HG03460 (cell line): Measurements from ENCODE around the gene MTG1.
"Not testable (repeated sequence)": the region's sequence is repeated elsewhere in the genome, so short reads cannot be mapped to it uniquely, and the experiment has no call there.

Experiments used
- ATAC-seq: cut with Tn5 transposase; IDR thresholded peaks from one replicate; pipeline ENCODE4 v1.9.1; 2021; ENCODE audit not compliant: unreplicated experiment

MTG1 gene

DNA sequence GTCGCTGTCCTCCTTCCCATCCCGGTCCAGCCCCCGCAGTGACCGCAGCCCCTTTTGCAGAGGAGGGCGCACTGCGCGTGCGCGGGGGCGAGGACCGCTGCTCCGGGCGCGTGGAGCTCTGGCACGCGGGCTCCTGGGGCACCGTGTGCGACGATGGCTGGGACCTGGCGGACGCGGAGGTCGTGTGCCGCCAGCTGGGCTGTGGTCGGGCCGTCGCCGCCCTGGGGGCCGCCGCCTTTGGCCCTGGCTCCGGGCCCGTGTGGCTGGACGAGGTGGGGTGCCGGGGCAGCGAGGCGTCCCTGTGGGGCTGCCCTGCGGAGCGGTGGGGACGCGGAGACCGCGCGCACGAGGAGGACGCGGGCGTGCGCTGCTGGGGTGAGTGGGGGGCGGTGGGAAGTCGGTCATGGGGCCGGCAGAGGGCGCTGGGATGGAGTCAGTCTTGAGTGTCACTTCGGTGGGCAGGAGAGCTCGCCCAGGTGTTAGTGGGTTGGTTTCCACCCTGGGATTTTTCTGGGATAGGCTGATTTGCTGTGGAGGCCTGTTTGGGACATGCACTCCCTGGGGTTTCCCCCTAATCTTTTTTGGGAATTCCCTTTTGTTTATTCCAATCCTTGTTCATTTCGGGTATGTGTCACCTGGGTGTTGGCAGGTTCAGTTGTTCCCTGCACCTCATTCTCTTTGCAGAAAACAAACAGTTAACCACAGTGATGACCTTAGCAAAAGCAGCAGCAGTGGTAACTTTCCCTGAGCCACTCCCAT is 71.4 kb downstream of the MTG1 start:
- ATAC-seq, result no peak

DNA sequence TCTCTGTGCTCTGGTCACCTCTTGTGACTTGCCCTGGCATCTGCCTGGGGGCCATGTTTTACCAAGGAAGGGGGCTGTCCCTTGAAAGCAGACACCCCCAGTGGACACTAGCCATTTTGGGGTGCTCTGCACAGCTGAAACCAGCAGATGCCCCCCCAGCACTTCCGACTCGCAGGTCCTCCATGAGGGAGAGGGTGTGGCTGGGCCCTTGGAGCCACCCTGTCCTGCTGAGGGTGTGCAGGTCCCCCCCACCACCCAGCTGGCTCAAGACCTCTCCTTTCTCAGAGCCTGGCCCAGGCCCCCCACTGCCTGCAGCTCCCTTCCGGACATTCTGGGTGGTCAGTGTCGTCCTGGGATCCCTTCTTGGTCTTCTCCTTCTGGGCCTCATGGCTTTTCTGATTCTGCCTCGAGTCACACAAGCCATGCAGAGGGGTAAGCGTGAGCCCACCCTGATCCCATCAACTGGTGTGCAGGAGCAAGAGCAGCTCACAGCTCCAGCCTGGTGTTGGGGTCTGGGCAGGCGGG is 72.1 kb downstream of the MTG1 start:
- no peak for ATAC-seq

DNA sequence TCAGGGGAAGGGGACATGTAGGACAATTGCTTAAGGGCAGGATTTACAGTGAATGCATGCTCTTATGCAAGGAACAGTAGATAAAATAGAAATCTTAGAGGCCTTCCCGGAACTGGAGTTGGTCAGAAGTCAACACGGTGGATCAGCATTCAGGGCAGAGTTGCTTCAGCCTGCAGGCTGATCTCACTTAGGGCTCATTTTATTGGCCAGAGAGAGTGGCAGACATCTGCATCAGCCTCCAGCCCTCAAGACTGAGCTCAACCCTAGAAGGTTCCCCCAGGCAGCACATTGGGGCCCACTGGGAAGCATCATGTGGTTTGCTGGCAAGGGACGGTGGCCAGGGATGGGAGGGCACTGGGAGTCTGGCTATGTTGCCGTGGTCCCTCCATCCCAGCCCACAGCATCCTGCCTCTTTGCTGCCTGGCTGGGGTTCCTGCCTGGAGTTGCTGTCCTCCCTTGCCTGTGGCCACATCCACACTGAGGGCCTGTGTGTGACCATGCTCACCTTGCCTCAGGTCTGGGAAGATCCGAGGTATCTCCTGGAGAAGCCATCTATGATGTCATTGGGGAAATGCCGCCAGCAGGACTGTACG is 72.8 kb downstream of the MTG1 start:
- ATAC-seq, result no peak

DNA sequence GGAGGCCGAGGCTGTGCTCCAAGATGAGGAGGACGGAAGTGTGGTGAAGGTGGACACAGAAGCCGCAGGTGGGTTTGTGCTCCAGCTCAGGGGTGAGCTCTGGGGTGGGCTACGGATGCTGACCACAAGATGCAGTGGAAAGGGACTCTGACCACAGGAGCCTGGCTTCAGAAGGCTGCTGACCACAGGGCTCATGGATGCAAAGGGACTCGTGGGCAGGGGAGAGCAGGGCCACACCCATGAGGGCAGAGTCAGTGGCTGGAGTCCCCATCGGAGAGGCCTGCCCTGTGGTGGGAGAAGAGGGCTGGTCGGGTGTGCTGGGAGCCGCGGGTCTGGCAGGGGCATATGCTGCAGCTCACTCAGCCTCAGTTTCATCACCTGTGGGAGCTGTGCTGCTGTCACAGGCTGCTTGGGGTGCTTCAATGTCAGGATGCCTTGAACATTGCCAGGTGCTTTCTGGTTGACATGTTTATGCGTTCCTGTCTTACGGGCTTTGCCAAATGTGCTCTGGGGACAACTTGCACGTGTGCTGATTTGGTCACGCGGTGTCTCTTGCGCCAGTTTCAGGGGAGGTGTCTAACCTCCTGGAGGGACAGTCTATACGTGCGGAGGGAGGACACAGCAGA is 73.4 kb downstream of the MTG1 start:
- no peak for ATAC-seq

DNA sequence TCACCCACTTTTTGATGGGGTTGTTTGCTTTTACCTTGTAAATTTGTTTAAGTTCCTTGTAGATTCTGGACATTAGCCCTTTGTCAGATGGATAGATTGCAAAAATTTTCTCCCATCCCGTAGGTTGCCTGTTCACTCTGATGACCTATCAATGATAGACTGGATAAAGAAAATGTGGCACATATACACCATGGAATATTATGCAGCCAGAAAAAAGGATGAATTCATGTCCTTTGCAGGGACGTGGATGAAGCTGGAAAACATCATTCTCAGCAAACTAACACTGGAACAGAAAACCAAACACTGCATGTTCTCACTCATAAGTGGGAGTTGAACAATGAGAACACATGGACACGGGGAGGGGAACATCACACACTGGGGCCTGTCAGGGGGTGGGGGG is 75.2 kb downstream of the MTG1 start:
- ATAC-seq, result not testable (repeated sequence)

DNA sequence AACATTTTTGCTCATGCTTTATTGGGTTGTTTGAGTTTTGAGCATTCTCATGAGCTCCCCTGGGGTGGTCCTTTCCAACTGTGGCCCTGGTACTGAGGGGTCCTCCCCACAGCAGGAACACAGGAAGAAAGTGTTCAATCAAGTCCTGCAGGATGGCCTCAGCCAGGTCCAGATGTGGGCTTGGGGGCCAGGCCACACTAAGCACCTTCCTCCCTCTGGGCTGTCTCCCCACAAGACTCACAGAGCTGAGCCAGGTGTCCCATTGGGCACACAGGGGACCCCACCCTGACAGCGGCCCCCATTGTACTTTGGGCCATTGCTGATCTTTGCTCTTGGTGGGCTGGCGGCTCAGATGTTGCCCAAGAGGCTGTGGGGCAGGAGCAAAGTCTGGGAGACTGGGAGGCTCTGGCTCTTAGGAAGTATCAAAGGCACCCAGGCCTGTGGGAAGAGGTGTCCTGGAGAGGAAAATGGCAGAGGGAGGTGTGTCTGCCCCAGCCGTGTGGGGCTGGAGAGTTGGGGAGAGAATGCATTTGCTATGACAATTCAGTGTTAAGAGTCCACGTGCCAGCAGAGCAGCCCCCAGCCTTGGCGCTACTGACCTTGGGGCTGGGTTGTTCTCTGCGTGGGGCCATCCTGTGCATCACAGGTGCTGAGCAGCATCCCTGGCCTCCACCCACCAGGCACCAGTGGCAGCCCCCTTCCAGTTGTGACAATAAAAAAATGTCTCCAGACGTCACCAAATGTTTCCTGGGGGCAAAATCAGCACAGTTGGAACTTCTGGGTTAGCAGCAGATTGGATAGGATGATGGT is 77.5 kb downstream of the MTG1 start:
- no peak for ATAC-seq
